Neural crest cell (in vitro differentiated cells): ENCODE data around the gene MPP2. TPM values are rescaled to one million over a fixed set of nuclear protein-coding genes. Genes with fewer than 3 reads are reported as not detected.

Source experiments
- DNase-seq: peaks from one replicate; pipeline ENCODE4 v3.0.0; 2021; ENCODE audit warnings: low read depth, mixed read lengths, low spot score
- H3K27ac Mint-ChIP-seq: one replicate; pipeline ENCODE4 v1.8.0; 2021; ENCODE audit warnings: mild to moderate bottlenecking, mixed read lengths; ENCODE audit not compliant: unreplicated experiment
- H3K27me3 Mint-ChIP-seq: 2 replicates; pipeline ENCODE4 v1.8.0; 2021; ENCODE audit warnings: low read depth, mild to moderate bottlenecking, mixed read lengths
- H3K36me3 Mint-ChIP-seq: 2 replicates; pipeline ENCODE4 v1.8.0; 2021; ENCODE audit warnings: low read depth, mild to moderate bottlenecking, mixed read lengths
- H3K4me1 Mint-ChIP-seq: 2 replicates; pipeline ENCODE4 v1.8.0; 2021; ENCODE audit warnings: mixed read lengths
- H3K4me3 Mint-ChIP-seq: one replicate; pipeline ENCODE4 v1.8.0; 2021; ENCODE audit warnings: mild to moderate bottlenecking, mixed read lengths
- H3K9me3 Mint-ChIP-seq: 2 replicates; pipeline ENCODE4 v1.8.0; 2021; ENCODE audit warnings: mixed read lengths
- long read RNA-seq: library from polyadenylated mRNA; unstranded; transcript quantifications from one replicate; pipeline ENCODE4 v2.0.0, GENCODE V29; 2020
- total RNA-seq: library from RNA; stranded (reverse); gene quantifications from 2 replicates; pipeline ENCODE4 v1.2.1, GENCODE V29; 2021
- TF ChIP-seq, protein P1 (sequence below): fragments of 200-600 bp; sonication (generic); conservative IDR thresholded peaks from 2 replicates; pipeline ENCODE4 v1.5.0; 2021; ENCODE audit warnings: antibody characterized with exemption, mild to moderate bottlenecking

MPP2 gene, protein sequence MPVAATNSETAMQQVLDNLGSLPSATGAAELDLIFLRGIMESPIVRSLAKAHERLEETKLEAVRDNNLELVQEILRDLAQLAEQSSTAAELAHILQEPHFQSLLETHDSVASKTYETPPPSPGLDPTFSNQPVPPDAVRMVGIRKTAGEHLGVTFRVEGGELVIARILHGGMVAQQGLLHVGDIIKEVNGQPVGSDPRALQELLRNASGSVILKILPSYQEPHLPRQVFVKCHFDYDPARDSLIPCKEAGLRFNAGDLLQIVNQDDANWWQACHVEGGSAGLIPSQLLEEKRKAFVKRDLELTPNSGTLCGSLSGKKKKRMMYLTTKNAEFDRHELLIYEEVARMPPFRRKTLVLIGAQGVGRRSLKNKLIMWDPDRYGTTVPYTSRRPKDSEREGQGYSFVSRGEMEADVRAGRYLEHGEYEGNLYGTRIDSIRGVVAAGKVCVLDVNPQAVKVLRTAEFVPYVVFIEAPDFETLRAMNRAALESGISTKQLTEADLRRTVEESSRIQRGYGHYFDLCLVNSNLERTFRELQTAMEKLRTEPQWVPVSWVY
- total RNA-seq = 26.8 and 29.8 TPM in 2 replicates
- long read RNA-seq, partial matches to known transcripts = 5 of 6 reads
- long read RNA-seq, other reads (novel, unspliced or antisense) = 1 of 6 reads

DNA sequence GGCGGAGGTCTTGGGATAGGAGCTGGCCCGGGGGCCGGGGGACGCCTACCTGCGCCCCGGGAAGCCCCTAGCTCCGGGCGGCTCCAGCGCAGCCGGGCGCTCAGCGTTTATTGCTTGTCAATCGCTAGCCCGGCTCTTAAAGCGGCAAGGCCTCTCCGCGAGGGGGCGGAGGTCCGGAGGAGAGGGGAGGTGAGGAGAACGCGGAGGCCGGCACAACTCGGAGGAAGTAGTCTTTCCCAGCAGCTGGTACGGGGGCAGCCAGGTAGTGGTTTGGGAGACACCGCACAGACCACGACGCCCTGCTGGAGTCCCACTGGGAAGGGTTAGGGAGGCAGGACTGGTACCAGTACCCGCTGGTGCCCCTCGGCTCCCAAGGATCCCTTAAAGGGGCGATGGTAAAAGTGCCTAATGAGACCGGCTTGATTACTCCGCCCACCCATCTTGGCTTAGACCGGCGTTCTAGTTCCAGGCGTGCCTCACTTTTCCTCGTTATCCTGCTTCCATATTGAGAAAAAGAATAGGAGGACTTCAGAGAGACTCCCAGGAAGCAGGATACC, at the start of gene MPP2:
Gene MPP2 (minus strand): TSS at position 112 of the 557 bp plus-strand sequence. CDS start 3,076 bp downstream, outside the sequence.
- DNase-seq = peak; percentile 77
- Mint-ChIP-seq H3K27me3 (peaks cover 19% of the 10 kb centered on the region), H3K4me3 (peak within 1 kb of the TSS; percentile 86), H3K9me3 (no peaks in the 10 kb centered on the region), H3K4me1 (peaks cover 24% of the 10 kb centered on the region), H3K36me3 (no peaks in the 10 kb centered on the region), H3K27ac (peak within 1 kb of the TSS; percentile 87)
- TF ChIP-seq, protein P1, sequence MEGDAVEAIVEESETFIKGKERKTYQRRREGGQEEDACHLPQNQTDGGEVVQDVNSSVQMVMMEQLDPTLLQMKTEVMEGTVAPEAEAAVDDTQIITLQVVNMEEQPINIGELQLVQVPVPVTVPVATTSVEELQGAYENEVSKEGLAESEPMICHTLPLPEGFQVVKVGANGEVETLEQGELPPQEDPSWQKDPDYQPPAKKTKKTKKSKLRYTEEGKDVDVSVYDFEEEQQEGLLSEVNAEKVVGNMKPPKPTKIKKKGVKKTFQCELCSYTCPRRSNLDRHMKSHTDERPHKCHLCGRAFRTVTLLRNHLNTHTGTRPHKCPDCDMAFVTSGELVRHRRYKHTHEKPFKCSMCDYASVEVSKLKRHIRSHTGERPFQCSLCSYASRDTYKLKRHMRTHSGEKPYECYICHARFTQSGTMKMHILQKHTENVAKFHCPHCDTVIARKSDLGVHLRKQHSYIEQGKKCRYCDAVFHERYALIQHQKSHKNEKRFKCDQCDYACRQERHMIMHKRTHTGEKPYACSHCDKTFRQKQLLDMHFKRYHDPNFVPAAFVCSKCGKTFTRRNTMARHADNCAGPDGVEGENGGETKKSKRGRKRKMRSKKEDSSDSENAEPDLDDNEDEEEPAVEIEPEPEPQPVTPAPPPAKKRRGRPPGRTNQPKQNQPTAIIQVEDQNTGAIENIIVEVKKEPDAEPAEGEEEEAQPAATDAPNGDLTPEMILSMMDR = no peak

DNA sequence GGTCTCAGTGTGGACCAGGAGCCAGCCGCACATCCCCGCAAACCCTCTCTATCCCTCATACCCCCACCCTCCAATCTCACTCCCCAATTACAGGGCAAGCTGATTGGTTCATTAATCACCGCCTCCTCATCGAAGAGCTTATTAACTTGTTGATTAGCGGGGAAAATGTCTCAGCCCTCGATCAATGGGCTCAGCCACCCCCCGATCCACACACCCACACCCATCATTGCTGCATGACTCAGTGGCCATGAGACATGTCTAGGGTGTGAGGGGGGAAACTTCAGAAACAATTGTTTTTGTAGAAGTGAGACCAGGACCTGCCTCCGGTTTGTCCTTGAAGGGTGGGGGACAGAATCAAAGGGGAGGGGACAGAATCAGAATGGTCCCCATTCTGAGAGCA, 48.9 kb upstream of the MPP2 start:
- TF ChIP-seq, protein P1 = no peak
- Mint-ChIP-seq H3K27me3 (peaks cover 55% of the 10 kb centered on the region), H3K4me1 (peaks cover 9% of the 10 kb centered on the region), H3K9me3 (no peaks in the 10 kb centered on the region), H3K36me3 (no peaks in the 10 kb centered on the region), H3K4me3 (no peak overlapping the region), H3K27ac (no peak overlapping the region)
- DNase-seq = no peak

DNA sequence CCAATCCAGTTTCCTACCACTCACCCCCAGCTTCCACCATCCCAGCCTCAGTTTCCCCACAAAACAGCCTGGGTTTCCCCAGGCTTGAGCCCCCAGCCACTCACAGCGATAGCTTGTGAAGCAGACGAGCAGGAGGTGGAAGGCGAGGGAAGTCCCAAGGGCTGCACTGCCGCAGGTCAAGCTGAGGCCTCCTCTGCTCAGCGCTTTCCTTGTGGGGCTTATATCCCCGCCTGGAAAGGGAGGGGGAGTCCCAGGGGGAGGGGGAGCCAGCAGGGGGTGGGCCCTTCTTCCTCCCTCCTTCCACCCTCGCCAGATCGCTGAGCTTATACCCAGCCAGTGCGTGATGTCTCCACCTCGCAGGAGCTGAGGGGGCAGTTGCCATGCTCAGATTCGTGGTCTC, 46.4 kb upstream of the MPP2 start, which contains the start of gene PYY:
Gene PYY (minus strand): TSS at position 195 of the 400 bp plus-strand sequence. CDS start 457 bp downstream, outside the sequence.
- DNase-seq = no peak
- Mint-ChIP-seq H3K36me3 (no peaks in the 10 kb centered on the region), H3K27ac (no peak within 1 kb of the TSS), H3K27me3 (peaks cover 77% of the 10 kb centered on the region), H3K9me3 (no peaks in the 10 kb centered on the region), H3K4me3 (peak within 1 kb of the TSS; percentile 59), H3K4me1 (peaks cover 9% of the 10 kb centered on the region)
- TF ChIP-seq, protein P1 = no peak

DNA sequence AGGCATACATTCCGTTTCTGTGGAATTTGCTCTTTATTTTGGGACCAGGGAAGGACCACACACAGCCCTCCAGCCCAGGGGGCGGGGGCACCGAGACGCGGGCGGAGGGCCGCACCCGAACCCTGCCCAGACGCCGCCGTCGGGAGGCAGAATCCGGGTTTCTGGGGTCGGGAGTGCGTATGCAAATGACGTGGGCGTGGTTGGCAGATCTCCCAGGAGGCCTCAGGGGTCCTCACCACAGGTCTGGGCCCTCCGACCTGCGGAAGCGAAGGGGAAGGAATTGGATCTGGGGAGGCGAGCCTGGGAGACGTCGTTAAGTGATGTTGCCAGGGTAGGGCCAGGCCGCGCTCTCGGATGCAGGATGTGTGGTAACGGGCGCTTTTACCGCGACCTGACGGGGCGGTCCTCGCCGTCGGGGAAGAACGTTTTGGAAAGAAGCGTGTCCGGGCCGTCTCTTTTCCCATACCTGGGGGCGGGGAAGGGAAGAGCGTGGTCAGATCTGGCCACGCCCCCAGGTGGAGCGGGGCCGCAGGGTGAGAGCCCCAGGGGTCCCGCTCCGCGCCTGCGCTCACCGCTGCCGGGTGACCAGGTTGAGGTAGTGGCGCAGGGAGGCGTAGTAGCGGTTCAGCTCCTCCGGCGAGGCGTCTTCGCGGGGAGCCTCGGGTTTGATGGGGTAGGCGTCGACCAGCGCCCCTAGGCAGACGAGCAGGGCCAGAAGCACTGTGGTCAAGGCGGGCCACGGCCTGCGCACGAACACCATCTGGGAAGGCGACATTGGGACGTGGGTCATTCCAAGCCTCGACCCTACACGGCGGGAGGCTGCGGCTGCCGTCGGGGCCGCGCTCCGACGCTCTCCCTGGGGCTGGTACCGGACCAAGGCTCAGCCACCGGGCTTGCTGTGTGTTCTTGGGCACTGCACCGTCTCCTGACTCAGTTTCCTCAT, 45.7 kb upstream of the MPP2 start:
- Mint-ChIP-seq H3K4me3 (peak overlapping the region; percentile 59), H3K9me3 (no peaks in the 10 kb centered on the region), H3K27ac (no peak overlapping the region), H3K36me3 (no peaks in the 10 kb centered on the region), H3K4me1 (peaks cover 9% of the 10 kb centered on the region), H3K27me3 (peaks cover 81% of the 10 kb centered on the region)
- DNase-seq = peak; percentile 30
- TF ChIP-seq, protein P1 = no peak

DNA sequence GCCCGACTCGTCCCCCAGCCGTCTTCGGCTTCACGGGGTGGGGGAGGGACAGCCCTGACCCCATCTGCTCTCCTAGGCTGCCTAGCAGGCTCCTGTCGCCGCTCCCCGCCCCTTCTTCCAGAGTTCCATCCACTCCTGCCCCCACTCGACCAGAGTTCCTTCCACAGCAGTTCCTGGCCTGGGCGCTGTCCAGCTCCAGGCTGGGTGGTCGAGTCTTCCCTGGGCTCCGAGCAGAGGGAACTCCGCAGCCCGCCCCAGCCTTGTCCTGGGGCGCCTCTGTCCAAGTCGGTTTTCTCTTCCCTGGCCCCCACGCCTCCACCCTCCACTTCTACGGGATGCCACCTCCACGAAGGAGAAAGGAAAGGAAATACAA, 45.0 kb upstream of the MPP2 start:
- DNase-seq = no peak
- no peak overlapping the region for H3K27ac Mint-ChIP-seq
- H3K4me3 Mint-ChIP-seq = no peak overlapping the region
- H3K4me1 Mint-ChIP-seq = peaks cover 9% of the 10 kb centered on the region
- TF ChIP-seq, protein P1 = no peak
- peaks cover 84% of the 10 kb centered on the region for H3K27me3 Mint-ChIP-seq
- no peaks in the 10 kb centered on the region for H3K36me3 Mint-ChIP-seq
- no peaks in the 10 kb centered on the region for H3K9me3 Mint-ChIP-seq
